Activated CD4-positive, CD25-positive, alpha-beta regulatory T cell treated with anti-CD3 and anti-CD28 coated beads, Interleukin-2, amount 50 U/mL, for 16 hours (primary cell): ENCODE data around the gene LIN7A.

Experiments
- DNase-seq: peaks from one replicate; pipeline ENCODE4 v3.0.0-alpha.2; 2020; ENCODE audit warnings: low read depth, low spot score

Gene LIN7A

DNA sequence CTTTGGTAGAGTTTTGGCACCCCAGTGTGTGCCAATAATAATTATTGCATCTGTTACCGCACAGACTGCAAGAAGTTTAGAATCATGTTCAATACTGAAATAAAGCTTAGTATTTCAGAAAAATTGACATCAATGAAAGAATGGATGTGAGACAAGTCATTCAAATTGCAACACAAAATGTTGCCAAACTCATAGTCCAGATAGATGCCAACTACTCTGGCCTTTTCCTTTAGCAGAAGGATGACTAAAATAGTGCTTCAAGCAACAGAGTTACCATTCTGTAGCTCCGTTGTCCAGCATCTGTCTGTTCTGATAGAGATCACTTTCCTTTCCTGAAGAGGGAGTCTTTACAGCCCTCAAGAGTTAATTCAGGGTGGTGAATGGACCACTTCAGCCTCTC lies 77.5 kb downstream of the LIN7A start:
- no peak for DNase-seq

- DNase-seq: no peak
Measured at GRCh38 chr12:80858356-80858755, 79.4 kb downstream of the LIN7A start.

DNA sequence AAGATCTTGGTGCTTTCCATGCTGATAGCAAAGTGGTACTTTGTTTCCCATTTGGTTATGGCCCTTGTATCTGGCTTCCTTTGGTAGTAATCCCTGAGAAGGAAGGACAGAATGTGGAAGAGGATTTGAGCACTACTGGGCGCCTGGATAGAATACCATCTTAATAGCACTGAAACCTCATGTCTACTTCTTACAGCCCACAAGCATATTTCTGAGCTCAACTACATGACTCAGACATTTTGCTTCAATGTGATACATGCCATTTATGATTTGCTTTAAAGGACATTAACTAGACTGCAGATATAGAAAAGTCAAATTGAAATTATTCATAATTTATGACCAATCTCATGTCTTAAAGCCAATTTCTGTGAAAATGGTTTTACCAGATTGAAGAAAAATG lies 80.4 kb downstream of the LIN7A start:
- no peak for DNase-seq

GRCh38 chr12:80849337-80849736 lies 88.4 kb downstream of the LIN7A start:
- no peak for DNase-seq

GRCh38 chr12:80848858-80849257 lies 88.9 kb downstream of the LIN7A start:
- no peak for DNase-seq

DNA sequence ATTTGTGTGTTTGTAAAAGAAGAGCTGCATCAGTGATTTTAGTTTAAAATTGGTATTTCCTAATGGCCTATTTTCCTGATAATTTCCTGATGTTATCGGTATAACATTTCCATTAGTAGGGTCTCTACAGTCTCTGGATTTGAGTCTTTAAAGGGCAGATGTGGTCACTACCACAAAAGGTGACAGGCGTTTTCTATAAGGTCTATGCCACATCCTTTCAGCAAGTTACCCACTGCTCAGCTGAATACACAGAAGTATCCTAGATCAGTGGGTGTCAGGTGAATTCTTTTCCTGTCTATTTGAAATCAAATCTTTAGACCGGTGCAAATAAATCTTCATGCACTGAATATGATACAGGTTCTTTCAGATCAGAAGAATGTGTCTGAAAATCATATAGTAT lies 90.2 kb downstream of the LIN7A start:
- DNase-seq: no peak

DNA sequence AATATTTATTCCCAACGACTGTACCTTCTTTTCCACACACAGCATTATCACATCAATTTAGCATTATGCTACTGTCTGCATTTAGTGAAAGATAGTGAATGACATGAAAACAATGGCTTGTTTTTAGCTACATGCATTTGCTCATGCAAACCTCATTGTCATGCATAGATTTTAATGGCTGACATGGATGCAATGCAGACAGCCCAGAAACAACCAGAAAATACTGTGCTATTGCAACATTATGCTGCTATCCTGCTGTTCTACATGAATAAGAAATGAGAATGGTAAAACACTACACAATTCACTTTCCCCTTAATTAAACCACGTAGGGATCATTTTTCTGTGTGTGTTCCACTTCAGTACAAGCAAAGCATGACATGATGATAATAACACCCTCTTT lies 90.8 kb downstream of the LIN7A start:
- no peak for DNase-seq

GRCh38 chr12:80845639-80846038 lies 92.1 kb downstream of the LIN7A start:
- DNase-seq: no peak

- no peak for DNase-seq
Measured at GRCh38 chr12:80843969-80844368, 93.8 kb downstream of the LIN7A start.

GRCh38 chr12:80838708-80839107 lies 99.0 kb downstream of the LIN7A start:
- DNase-seq: no peak

GRCh38 chr12:80838024-80838658 lies 99.6 kb downstream of the LIN7A start:
- DNase-seq: no peak

DNA sequence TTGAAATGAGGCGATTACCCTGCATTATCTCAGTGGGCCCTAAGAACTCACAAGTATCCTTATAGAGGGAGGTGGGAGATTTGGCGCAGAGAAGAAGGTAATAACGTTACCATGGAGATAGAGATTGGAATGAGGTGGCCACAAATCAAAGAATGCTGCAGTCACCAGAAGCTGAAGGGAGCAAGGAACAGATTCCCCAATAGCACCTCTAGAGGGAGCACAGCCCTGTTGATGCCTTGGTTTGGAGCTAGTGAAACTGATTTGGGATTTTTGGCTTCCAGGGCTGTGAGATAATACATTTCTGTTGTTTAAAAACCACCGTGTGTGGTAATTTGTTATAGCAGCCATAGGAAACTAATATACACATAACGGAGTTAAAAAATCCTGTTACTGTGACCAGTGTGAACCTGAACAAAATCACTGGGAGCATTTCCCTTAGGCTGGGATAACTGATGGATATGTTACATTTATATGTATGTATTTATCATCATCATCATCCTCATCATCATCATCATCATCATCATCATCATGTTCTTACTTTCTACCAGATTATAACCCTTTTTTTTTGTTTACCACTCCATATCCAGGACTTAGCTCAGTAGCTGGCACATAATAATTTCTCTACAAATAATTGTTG lies 100.3 kb downstream of the LIN7A start:
- no peak for DNase-seq

DNA sequence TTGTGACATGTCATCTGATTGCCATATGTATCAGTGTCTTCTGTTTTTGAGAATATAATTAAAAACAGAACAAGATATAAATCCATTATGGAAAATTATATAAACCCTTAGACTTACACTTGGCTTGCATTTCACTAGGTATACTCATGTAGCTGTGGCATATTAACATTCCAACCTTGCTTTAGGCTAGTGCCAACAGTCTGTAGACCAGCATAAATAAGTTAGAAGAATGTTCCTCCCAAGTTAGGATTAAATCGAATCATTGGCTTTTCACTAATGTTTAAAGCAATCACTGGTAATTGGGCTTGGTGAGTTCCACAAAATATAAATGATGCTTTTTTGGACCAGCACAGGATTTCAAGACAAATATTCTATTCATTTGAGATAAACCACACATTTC lies 103.0 kb downstream of the LIN7A start:
- DNase-seq: no peak

DNA sequence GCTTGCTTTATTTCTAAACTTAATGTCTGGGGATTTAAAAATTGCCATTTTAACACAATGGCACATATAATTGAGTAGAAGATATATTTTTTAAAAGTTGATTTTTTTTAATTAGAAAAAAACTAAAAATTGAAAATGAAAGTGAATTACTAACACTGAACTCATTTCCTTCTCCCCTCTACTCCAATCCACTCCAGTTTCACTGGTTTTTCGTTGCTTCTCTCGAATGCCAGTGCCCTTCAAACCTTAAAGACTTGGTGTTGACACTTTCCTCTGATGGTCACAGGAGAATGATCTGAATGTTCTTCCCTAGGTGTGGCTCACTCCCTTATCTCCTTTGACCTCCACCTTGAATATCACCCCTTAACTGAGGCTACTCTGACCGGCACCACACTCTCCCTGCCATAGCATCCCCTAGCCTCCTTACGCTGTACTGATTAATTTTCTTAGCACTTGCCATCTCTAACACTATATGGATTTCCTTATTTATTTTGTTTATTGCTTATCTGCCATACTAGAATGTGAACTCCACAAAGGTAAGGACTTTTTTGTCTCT lies 107.1 kb downstream of the LIN7A start:
- DNase-seq: no peak

DNA sequence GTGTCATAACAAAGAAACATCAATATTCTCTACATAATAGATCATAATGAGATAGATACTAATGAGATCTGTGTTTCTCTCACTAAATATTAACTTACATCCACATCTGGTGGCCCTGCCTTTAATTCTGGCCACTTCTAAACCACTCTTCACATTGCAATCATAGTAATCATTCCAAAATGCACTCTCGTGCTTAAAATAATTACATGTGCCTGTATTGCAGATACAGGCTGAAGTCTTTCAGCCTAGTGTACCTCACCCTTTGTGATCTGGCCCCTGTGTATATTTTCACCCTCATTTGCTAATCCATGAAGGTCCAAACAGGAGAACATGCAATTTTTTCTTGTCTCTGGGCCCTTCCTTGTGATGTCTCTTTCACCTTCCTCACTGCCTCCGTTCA lies 108.0 kb downstream of the LIN7A start:
- DNase-seq: no peak

DNA sequence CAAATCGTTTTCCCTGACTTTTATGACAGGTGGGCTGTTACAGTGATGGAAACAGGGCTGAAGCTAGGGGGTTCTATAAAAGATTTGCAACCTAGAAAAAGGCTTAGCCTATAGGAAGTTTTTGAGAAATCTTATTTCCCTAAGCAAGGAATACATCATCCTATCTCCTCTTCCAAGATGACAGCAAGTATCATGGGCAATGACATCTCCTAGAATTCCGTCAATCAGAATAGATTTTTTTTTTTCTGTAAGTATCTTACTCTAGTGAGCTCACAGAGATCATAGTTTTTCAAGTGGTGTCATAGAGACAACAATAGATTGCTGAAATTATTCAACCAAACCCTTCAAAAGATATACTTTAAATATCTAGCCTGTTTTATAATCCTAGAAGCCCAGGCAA lies 112.2 kb downstream of the LIN7A start:
- DNase-seq: no peak

DNA sequence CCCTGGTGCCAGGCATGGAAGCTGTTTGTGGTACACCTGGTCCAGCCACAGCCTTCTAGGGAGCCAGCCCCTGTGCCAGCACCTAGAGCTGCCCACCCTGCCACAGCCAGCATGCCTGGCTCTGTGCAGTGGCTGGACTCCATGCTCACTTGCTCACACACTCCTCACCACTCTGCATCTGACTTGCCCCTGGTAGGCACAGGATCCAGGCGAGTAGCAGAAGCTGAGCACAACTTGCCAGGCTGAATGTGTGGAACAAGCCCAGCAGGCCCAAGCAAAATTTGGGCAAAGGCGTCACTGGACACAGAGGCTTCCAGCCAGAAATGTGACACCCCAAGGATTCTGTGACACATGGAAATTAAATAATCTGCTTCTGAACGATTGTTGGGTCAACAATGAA lies 114.3 kb downstream of the LIN7A start:
- no peak for DNase-seq

GRCh38 chr12:80821513-80822000 lies 116.2 kb downstream of the LIN7A start:
- no peak for DNase-seq

- no peak for DNase-seq
Measured at GRCh38 chr12:80818878-80819277, 118.9 kb downstream of the LIN7A start.

GRCh38 chr12:80815351-80815750 lies 122.4 kb downstream of the LIN7A start:
- DNase-seq: no peak

DNA sequence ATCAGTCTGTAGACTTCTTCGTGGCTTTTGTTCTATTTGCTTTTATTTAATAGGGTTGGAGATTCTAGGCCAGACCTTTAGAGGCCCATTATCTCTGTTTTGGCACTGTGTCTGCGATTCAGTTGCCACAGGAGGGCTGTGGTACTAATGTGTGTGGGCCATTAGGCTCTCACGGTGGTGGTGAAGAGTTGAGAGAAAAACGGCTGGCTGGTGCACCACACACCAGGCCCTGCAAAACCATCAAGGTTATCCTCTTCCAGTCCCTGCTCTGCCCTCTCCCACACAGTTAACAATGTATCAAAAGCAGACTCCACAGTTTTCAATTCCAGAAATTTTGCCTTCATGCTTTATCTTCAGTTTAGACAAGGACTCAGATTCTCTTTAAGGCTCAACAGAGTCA lies 123.3 kb downstream of the LIN7A start:
- DNase-seq: no peak

GRCh38 chr12:80813820-80814219 lies 123.9 kb downstream of the LIN7A start:
- no peak for DNase-seq

GRCh38 chr12:80811957-80812708 lies 125.6 kb downstream of the LIN7A start:
- no peak for DNase-seq
